ENCODE measurements around the gene SLC39A9. TPM values are rescaled to one million over a fixed set of nuclear protein-coding genes. Genes with fewer than 3 reads are reported as not detected.

SLC39A9 gene
- total and polyA plus RNA-seq, 2 experiments from 2014 or later: 32.9 to 90.9 TPM

- H3F3A ChIP-seq (ENCODE audit: insufficient read depth): 0 out of 2 replicates have a peak, but pooled peaks cover 4% of the 10 kb centered on the region
- H3K79me2 ChIP-seq (ENCODE audit: insufficient read depth): no peaks in the 10 kb centered on the region
- TF ChIP-seq EZH2phosphoT487 (IDR thresholded peaks at IDR 0.05; ENCODE audit: insufficient read depth, low read depth) (no peak), EZH2 (IDR thresholded peaks at IDR 0.05; ENCODE audit: insufficient read depth, poor library complexity, severe bottlenecking) (no peak)
- 19 to 21% methylated on average over 6 of the region's 6 CpGs for WGBS, 2 experiments (ENCODE audit: low coverage in 1 of 2, low lambda C conversion rate in 2 of 2, missing lambda C conversion rate in 2 of 2)
- peaks cover 12% of the 10 kb centered on the region for H3K4me1 ChIP-seq (ENCODE audit: insufficient read depth)
- peak overlapping the region; percentile 57 for H3K27ac ChIP-seq
- peak; percentile 92 for DNase-seq
- no peaks in the 10 kb centered on the region for H3K36me3 ChIP-seq (ENCODE audit: low read depth)
- no peaks in the 10 kb centered on the region for H3K9me2 ChIP-seq (ENCODE audit: insufficient read depth)
- no peaks in the 10 kb centered on the region for H4K20me1 ChIP-seq (ENCODE audit: insufficient read depth)
- H3K9ac ChIP-seq: peak overlapping the region; percentile 48
- peak overlapping the region; percentile 66 for H2AFZ ChIP-seq
- H3K9me3 ChIP-seq (ENCODE audit: low read depth): no peaks in the 10 kb centered on the region
- in situ Hi-C loops (cut with MboI): no loop called here
- H3K4me3 ChIP-seq: no peak overlapping the region
- H3K4me2 ChIP-seq (ENCODE audit: unreplicated experiment): peak overlapping the region; percentile 55
- no peaks in the 10 kb centered on the region for H3K27me3 ChIP-seq (replicated peaks; ENCODE audit: insufficient read depth)
Observed at GRCh38 chr14:69355607-69356281, 42.7 kb upstream of the SLC39A9 start.

- Histone ChIP-seq H3K27me3 (replicated peaks; ENCODE audit: insufficient read depth) (no peaks in the 10 kb centered on the region), H3K4me1 (ENCODE audit: insufficient read depth) (peaks cover 12% of the 10 kb centered on the region), H4K20me1 (ENCODE audit: insufficient read depth) (no peaks in the 10 kb centered on the region), H3K4me3 (no peak overlapping the region), H2AFZ (no peak overlapping the region), H3K9me2 (ENCODE audit: insufficient read depth) (no peaks in the 10 kb centered on the region), H3K36me3 (ENCODE audit: low read depth) (no peaks in the 10 kb centered on the region), H3K79me2 (ENCODE audit: insufficient read depth) (no peaks in the 10 kb centered on the region), H3K9me3 (ENCODE audit: low read depth) (no peaks in the 10 kb centered on the region), H3K27ac (no peak overlapping the region), H3F3A (ENCODE audit: insufficient read depth) (0 out of 2 replicates have a peak, but pooled peaks cover 4% of the 10 kb centered on the region), H3K4me2 (ENCODE audit: unreplicated experiment) (no peak overlapping the region), H3K9ac (no peak overlapping the region)
- in situ Hi-C loops (cut with MboI): no loop called here
- no peak for TF ChIP-seq EZH2 (IDR thresholded peaks at IDR 0.05; ENCODE audit: insufficient read depth, poor library complexity, severe bottlenecking)
- TF ChIP-seq EZH2phosphoT487 (IDR thresholded peaks at IDR 0.05; ENCODE audit: insufficient read depth, low read depth): no peak
- WGBS, 2 experiments (ENCODE audit: low coverage in 1 of 2, low lambda C conversion rate in 2 of 2, missing lambda C conversion rate in 2 of 2): 72 to 74% methylated on average over 7 of the region's 7 CpGs
- DNase-seq: no peak
Observed at GRCh38 chr14:69356903-69357543, 41.5 kb upstream of the SLC39A9 start.

- no peaks in the 10 kb centered on the region for H3K27me3 ChIP-seq (replicated peaks; ENCODE audit: insufficient read depth)
- no peaks in the 10 kb centered on the region for H3K79me2 ChIP-seq (ENCODE audit: insufficient read depth)
- no peaks in the 10 kb centered on the region for H3K9me2 ChIP-seq (ENCODE audit: insufficient read depth)
- H3K4me2 ChIP-seq (ENCODE audit: unreplicated experiment): no peak overlapping the region
- H3K4me1 ChIP-seq (ENCODE audit: insufficient read depth): peaks cover 12% of the 10 kb centered on the region
- H3K9ac ChIP-seq: no peak overlapping the region
- in situ Hi-C loops (cut with MboI): no loop called here
- DNase-seq: no peak
- no peaks in the 10 kb centered on the region for H3K36me3 ChIP-seq (ENCODE audit: low read depth)
- TF ChIP-seq EZH2 (IDR thresholded peaks at IDR 0.05; ENCODE audit: insufficient read depth, poor library complexity, severe bottlenecking) (no peak), EZH2phosphoT487 (IDR thresholded peaks at IDR 0.05; ENCODE audit: insufficient read depth, low read depth) (no peak)
- no peaks in the 10 kb centered on the region for H4K20me1 ChIP-seq (ENCODE audit: insufficient read depth)
- H3K4me3 ChIP-seq: no peak overlapping the region
- 0 out of 2 replicates have a peak, but pooled peaks cover 4% of the 10 kb centered on the region for H3F3A ChIP-seq (ENCODE audit: insufficient read depth)
- WGBS, 2 experiments (ENCODE audit: low coverage in 1 of 2, low lambda C conversion rate in 2 of 2, missing lambda C conversion rate in 2 of 2): 81 to 87% methylated on average over 7 of the region's 7 CpGs
- no peak overlapping the region for H2AFZ ChIP-seq
- no peak overlapping the region for H3K27ac ChIP-seq
- H3K9me3 ChIP-seq (ENCODE audit: low read depth): no peaks in the 10 kb centered on the region
Observed at GRCh38 chr14:69357544-69358200, 40.8 kb upstream of the SLC39A9 start.

GRCh38 chr14:69358233-69358963 lies 40.1 kb upstream of the SLC39A9 start:
- H3K4me2 ChIP-seq (ENCODE audit: unreplicated experiment): no peak overlapping the region
- peaks cover 12% of the 10 kb centered on the region for H3K4me1 ChIP-seq (ENCODE audit: insufficient read depth)
- in situ Hi-C loops (cut with MboI): no loop called here
- H3K9me2 ChIP-seq (ENCODE audit: insufficient read depth): no peaks in the 10 kb centered on the region
- no peak overlapping the region for H3K9ac ChIP-seq
- 0 out of 2 replicates have a peak, but pooled peaks cover 4% of the 10 kb centered on the region for H3F3A ChIP-seq (ENCODE audit: insufficient read depth)
- H3K36me3 ChIP-seq (ENCODE audit: low read depth): no peaks in the 10 kb centered on the region
- H3K27me3 ChIP-seq (replicated peaks; ENCODE audit: insufficient read depth): no peaks in the 10 kb centered on the region
- no peaks in the 10 kb centered on the region for H3K9me3 ChIP-seq (ENCODE audit: low read depth)
- no peak for DNase-seq
- H4K20me1 ChIP-seq (ENCODE audit: insufficient read depth): no peaks in the 10 kb centered on the region
- no peak overlapping the region for H3K4me3 ChIP-seq
- 70 to 75% methylated on average over 12 of the region's 12 CpGs for WGBS, 2 experiments (ENCODE audit: low coverage in 1 of 2, low lambda C conversion rate in 2 of 2, missing lambda C conversion rate in 2 of 2)
- no peak overlapping the region for H2AFZ ChIP-seq
- no peak overlapping the region for H3K27ac ChIP-seq
- H3K79me2 ChIP-seq (ENCODE audit: insufficient read depth): no peaks in the 10 kb centered on the region
- TF ChIP-seq EZH2phosphoT487 (IDR thresholded peaks at IDR 0.05; ENCODE audit: insufficient read depth, low read depth) (no peak), EZH2 (IDR thresholded peaks at IDR 0.05; ENCODE audit: insufficient read depth, poor library complexity, severe bottlenecking) (no peak)
